HAP-1 (cell line): ENCODE results near the gene KRT7.

ENCODE experiments used
- DNase-seq, 2 experiments: peaks; one replicate each; pipeline ENCODE4 v3.0.0-alpha.2; 2016 to 2020; ENCODE audit warnings: low spot score in 2 of 2
- H3K27me3 ChIP-seq: fragments of 250-450 bp; sonication (Bioruptor Pico); 2 replicates; pipeline ENCODE4 v1.5.1; 2020; ENCODE audit warnings: low read depth, mild to moderate bottlenecking, moderate library complexity
- H3K36me3 ChIP-seq: fragments of 250-450 bp; sonication (Bioruptor Pico); replicated peaks from 2 replicates; pipeline ENCODE4 v1.5.1; 2020; ENCODE audit warnings: mild to moderate bottlenecking
- H3K4me1 ChIP-seq: fragments of 250-450 bp; sonication (Bioruptor Pico); 2 replicates; pipeline ENCODE4 v1.5.1; 2020; ENCODE audit warnings: mild to moderate bottlenecking
- H3K4me3 ChIP-seq: fragments of 250-450 bp; sonication (Bioruptor Pico); 2 replicates; pipeline ENCODE4 v1.5.1; 2020; ENCODE audit warnings: mild to moderate bottlenecking, moderate library complexity
- H3K9me3 ChIP-seq: fragments of 250-450 bp; sonication (Bioruptor Pico); 2 replicates; pipeline ENCODE4 v1.5.1; 2020; ENCODE audit warnings: mild to moderate bottlenecking, moderate library complexity
- in situ Hi-C: fragments of 300-500 bp; cut with MboI; formaldehyde crosslinking; loops from 3 replicates; pipeline ENCODE4 v1.14.3; 2020; ENCODE audit warnings: low sequenced_read_pairs, inconsistent platforms, mixed read lengths

Gene KRT7

DNA sequence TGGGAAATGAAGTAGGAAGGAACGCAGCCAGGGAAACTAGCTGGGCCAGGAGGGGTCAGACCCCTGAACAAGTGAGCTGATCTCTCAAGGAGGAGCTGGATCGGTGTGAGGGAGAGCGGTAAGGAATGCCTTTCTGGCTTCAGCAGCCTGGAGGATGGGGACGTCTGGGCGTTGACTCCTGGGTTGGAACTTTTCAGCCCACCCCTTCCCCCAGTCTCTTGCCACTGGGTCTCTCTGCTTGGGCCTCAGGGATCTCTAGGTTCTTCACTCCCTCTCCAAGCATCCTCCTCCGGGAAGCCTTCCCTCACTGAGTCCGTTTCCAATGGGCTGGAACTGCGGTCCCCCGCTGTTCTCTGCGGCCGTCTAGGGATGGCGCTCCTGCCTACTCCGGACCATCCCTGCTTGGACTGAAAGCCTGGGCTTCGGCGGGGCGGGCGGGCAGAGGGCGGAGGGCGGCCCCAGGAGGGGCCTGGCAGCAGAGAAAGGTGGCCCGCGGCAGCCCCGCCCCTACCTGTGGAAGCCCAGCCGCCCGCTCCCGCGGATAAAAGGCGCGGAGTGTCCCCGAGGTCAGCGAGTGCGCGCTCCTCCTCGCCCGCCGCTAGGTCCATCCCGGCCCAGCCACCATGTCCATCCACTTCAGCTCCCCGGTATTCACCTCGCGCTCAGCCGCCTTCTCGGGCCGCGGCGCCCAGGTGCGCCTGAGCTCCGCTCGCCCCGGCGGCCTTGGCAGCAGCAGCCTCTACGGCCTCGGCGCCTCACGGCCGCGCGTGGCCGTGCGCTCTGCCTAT is at the start of gene KRT7:
Gene KRT7 (plus strand): TSS at position 570 of the 788 bp plus-strand sequence. CDS start 54 bp downstream, at position 624.
- no peaks in the 10 kb centered on the region for H3K4me1 ChIP-seq
- H3K36me3 ChIP-seq = no peaks in the 10 kb centered on the region
- in situ Hi-C loops = no loop called here
- no peaks in the 10 kb centered on the region; the same call in 1 of the 2 replicates for H3K27me3 ChIP-seq
- no peak within 1 kb of the TSS for H3K4me3 ChIP-seq
- no peak for DNase-seq
- no peaks in the 10 kb centered on the region for H3K9me3 ChIP-seq

DNA sequence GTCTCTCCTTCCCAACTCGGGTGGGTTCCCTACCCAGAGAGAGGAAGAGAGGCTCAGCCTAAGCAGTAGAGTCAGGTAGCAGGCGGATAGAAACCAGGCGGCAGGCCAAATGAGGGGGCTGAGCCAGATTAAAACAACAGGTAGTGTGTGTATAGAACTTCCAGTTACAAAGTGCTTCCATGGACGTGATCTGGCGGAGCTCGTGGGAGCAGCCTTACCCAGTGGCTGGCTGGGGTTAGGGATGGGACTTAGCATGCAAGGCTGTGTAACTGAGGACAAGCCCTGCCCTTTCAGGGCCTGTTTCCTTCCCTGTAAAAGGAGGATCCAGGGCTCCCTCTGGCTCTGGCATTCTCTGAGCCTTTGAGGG is 49.5 kb upstream of the KRT7 start:
- Histone ChIP-seq H3K4me3 (no peak overlapping the region), H3K27me3 (no peaks in the 10 kb centered on the region), H3K9me3 (no peaks in the 10 kb centered on the region), H3K4me1 (no peaks in the 10 kb centered on the region), H3K36me3 (no peaks in the 10 kb centered on the region)
- no peak for DNase-seq
- in situ Hi-C loops = no loop called here

DNA sequence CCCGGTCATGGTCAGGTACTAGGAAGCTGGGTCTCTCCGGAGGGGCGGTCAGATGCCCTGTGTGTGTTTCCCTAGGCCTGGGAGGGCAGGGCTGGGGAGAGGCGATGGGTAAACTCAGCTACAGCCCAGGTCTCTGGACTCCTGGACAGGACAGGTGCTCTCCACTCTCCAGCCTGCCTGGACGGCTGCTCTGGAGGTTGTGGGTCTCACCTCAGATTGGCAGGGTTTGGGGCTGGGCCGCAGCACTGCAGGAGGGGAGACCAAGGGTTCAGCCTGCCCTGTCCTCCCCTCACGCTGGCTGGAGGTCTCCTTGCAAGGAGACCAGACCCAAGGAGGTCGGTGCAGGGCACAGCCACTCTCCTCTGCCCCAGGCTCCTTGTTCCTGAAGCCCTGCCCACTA is 49.1 kb upstream of the KRT7 start:
- Histone ChIP-seq H3K4me1 (no peaks in the 10 kb centered on the region), H3K4me3 (no peak overlapping the region), H3K36me3 (no peaks in the 10 kb centered on the region), H3K9me3 (no peaks in the 10 kb centered on the region), H3K27me3 (no peaks in the 10 kb centered on the region)
- in situ Hi-C loops = no loop called here
- no peak for DNase-seq

DNA sequence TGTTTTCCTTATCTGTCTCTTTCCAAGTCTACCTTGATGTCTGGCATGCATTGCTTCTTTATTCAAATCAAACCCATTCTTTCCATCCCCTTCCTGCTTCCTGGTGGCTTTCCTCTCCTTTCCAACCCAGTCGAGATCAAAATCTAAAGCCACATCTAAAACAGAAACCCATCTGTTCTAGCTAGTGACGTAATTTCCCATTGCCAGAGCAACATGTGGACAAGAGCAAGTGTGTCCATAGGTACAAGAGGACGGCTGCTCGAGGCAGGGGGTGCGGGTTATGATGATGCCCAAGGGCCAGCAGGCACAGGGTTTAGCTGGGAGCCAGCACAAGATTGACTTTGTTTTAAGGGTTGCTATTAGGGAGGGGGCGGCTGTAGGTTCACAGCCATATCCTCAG is 48.2 kb upstream of the KRT7 start:
- in situ Hi-C loops = no loop called here
- no peaks in the 10 kb centered on the region for H3K9me3 ChIP-seq
- no peaks in the 10 kb centered on the region for H3K27me3 ChIP-seq
- DNase-seq = no peak
- no peaks in the 10 kb centered on the region for H3K4me1 ChIP-seq
- no peaks in the 10 kb centered on the region for H3K36me3 ChIP-seq
- H3K4me3 ChIP-seq = no peak overlapping the region

DNA sequence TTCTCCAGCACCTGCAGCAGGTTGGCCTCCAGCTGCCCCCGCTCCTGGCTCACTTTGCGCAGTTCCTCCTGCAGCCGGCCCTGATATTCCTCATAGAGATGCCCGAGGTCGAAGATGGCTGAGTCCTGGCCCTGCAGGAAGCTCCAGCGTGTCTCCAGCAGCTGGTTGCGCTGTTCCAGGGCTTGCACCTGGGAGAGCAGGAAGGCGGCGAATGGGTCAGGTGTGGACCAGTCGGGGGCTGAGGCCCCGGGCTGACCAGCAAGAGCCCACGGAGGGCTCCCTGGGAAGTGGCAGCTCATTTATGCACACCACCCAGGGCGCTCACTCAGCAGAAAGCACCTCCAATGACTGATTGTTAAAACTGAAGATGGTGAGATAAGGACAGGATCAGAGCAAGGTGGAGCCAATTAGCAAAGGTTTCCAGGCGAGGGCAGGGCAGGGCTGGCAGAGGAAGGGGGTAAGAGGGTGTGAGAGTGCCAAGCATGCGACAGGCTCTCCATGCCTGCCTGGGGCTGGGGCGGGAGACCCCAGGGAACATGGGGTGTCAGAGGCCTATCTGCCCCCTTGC is 47.6 kb upstream of the KRT7 start:
- no peaks in the 10 kb centered on the region for H3K9me3 ChIP-seq
- H3K36me3 ChIP-seq = no peaks in the 10 kb centered on the region
- no peaks in the 10 kb centered on the region for H3K4me1 ChIP-seq
- no peaks in the 10 kb centered on the region for H3K27me3 ChIP-seq
- DNase-seq = no peak
- in situ Hi-C loops = no loop called here
- no peak overlapping the region for H3K4me3 ChIP-seq

DNA sequence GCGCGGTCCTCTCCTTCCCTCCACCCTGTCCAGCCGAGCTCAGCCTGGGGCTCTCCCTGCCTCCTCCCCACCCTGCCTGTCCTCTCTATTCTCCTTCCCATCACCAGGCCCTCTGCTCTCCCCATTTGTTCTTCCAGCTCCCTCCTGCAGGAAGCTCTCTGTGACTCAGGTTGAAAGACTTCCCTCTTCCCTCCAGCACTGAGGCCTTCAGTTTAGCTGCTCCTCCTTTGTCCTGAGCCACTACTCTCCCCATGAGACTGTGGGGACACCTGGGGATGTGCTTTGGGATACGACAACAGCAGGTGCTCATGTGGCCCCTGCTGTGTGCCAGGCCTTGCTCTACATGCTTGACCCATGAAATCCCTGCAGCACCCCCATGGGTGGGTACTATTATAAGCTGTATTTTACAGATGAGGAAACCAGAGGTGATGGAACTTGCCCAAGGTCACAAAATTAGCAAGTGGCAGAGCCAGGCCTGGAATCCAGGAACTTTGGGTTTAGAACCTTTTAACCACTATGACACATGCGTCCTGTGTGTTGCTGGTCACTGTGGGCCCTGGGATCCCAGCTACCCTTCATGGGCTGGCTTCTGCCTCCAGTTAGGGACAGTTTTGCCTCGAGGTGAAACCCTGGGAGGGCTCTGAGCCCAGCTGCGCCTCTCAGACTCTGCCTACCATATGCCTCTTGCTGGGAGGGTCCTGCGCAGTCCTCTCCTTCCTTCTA is 46.8 kb upstream of the KRT7 start:
- no peak for DNase-seq
- no peaks in the 10 kb centered on the region for H3K27me3 ChIP-seq
- H3K9me3 ChIP-seq = no peaks in the 10 kb centered on the region
- H3K4me3 ChIP-seq = no peak overlapping the region
- no peaks in the 10 kb centered on the region for H3K4me1 ChIP-seq
- H3K36me3 ChIP-seq = no peaks in the 10 kb centered on the region
- in situ Hi-C loops = no loop called here

DNA sequence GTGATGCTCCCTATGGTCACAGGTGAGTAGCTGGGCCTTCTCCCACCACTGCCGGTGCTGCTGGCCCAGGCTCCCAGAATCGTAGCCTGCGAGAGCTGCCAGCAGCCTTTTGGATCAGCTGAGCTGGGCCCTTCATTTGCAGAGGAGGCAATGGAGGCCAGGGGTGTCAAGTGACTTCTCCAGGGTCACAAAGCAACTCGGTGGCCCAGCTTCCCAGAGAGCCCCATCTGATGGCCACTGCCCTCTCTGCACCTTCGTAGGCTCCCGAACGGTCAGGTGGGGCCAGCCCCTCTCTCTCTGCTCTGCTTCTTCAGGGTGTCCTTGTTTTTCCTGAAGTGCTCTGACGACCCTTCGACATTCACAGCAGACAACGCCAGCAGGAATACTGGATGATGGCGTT is 45.8 kb upstream of the KRT7 start:
- Histone ChIP-seq H3K36me3 (no peaks in the 10 kb centered on the region), H3K4me3 (no peak overlapping the region), H3K9me3 (no peaks in the 10 kb centered on the region), H3K4me1 (no peaks in the 10 kb centered on the region), H3K27me3 (no peaks in the 10 kb centered on the region)
- in situ Hi-C loops = no loop called here
- no peak for DNase-seq

DNA sequence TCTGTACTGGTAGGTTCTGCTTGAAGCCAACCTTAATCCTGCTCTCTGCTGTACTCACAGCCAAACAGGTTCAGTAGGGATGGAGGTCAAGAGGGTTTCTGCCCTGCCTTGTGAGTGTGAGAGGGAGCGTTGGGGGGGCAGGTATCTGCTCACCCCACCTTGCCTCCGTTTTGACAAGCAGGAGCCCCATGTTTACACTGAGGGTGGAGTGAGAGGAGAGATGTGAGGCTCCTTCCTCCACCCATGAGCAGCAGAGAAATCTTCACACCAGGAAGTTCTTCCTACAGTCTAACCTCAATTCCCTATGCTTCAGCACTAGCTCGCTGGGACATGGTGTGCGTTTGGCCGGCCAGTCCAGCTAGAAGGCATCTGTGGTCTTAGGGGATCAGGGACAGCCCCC is 45.4 kb upstream of the KRT7 start:
- Histone ChIP-seq H3K27me3 (no peaks in the 10 kb centered on the region), H3K4me1 (no peaks in the 10 kb centered on the region), H3K4me3 (no peak overlapping the region), H3K36me3 (no peaks in the 10 kb centered on the region), H3K9me3 (no peaks in the 10 kb centered on the region)
- in situ Hi-C loops = no loop called here
- no peak for DNase-seq

DNA sequence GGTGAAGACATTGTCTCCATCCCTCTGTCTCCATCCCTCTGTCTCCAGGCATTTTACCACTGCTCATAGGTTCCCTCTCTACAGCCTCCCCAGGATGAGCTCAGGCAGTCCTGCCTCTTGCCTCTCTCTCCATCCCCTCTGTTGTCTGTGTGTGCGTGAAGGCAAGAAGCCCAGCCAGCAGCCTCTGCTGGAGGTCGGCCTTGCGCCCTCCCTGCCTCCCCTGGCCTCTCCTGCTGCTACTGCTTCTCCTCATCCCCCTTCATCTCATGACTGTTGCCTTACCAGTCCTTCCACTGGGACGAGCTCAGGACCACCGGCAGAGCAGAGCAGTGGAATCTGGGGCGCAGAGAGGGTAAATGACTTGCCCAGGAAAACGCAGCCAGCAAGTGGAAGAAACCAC is 44.4 kb upstream of the KRT7 start:
- no peak for DNase-seq
- H3K9me3 ChIP-seq = no peaks in the 10 kb centered on the region
- H3K27me3 ChIP-seq = no peaks in the 10 kb centered on the region
- H3K36me3 ChIP-seq = no peaks in the 10 kb centered on the region
- H3K4me3 ChIP-seq = no peak overlapping the region
- no peaks in the 10 kb centered on the region for H3K4me1 ChIP-seq
- in situ Hi-C loops = no loop called here

DNA sequence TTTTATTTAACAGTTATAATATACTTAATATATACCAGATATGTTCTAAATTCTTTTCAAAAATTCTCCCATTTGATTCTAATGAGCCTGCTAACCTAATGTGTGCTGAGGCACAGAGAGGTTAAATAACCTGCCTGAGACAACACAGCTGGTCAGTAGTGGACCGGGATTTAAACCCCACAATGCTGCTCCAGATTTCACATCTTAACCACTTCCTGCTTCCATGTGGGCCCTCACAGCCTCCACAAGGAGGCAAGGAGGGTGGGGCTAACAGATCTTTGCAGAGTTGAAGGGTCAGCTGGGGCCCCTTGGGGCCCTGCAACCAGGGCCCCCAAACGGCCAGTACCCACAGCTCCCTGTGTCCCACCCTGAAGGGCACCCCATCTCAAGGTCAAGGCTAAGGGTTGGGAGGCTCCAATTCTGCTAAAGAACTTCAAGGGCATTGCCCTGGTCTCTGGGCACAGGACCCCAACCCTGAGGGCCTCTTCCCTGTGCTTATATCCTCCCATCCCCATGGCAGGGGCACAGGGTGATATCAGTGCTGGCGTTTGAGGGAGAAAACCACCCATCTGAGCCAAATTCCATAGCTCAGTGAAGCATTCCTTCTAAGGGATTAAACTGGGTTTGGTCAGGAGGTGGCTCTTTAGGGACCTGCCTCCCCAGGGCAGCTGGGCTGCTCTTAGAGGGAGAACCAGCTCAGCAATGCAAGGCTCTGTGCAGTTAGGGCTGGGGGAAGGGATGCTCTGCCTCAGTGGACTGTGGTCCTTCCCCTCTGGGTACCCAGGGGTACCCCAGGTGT is 43.5 kb upstream of the KRT7 start:
- in situ Hi-C loops = no loop called here
- Histone ChIP-seq H3K4me3 (no peak overlapping the region), H3K27me3 (no peaks in the 10 kb centered on the region), H3K9me3 (no peaks in the 10 kb centered on the region), H3K4me1 (no peaks in the 10 kb centered on the region), H3K36me3 (no peaks in the 10 kb centered on the region)
- DNase-seq = no peak

DNA sequence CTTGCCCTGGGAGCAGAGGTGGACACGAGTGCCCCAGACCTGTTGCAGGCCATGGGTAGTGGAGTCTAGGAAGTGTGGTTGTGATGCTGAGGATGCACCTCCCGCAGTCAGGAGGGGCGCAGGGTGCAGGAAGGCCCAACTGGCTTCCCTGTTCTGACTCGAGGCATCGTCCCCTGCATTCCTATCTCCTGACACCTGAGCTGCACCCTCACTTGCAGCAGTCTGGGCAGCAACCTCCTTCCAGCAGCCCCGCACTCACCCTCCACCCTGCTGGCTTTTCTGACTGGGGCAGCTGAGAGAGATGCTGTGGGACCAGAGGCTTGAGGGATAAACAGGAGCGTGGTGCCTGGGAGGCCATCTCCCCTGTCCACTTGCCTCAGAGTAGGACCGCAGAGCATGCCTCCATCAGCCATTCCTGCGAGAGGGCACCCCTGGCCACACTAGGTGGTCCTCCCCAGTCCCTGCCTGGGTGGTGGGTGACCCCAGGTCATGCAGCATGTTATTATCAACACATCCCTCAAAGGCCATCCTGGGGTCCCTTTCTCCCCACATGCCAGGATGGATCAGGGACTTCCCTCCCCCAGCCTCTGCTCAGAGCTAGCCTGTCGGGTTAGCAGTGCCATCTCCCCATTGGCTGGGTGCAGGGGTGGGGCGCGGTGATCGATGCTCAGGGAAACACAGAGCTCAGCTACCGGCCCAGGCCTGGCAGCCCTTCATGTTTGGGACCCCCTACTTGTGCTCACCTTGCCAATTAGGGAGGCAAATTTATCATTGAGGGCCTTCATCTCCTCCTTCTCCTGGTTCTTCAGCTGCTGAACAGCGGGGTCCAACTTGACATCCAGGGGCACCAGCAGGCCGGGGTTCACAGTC is 41.9 kb upstream of the KRT7 start:
- in situ Hi-C loops = no loop called here
- H3K4me1 ChIP-seq = no peaks in the 10 kb centered on the region

DNA sequence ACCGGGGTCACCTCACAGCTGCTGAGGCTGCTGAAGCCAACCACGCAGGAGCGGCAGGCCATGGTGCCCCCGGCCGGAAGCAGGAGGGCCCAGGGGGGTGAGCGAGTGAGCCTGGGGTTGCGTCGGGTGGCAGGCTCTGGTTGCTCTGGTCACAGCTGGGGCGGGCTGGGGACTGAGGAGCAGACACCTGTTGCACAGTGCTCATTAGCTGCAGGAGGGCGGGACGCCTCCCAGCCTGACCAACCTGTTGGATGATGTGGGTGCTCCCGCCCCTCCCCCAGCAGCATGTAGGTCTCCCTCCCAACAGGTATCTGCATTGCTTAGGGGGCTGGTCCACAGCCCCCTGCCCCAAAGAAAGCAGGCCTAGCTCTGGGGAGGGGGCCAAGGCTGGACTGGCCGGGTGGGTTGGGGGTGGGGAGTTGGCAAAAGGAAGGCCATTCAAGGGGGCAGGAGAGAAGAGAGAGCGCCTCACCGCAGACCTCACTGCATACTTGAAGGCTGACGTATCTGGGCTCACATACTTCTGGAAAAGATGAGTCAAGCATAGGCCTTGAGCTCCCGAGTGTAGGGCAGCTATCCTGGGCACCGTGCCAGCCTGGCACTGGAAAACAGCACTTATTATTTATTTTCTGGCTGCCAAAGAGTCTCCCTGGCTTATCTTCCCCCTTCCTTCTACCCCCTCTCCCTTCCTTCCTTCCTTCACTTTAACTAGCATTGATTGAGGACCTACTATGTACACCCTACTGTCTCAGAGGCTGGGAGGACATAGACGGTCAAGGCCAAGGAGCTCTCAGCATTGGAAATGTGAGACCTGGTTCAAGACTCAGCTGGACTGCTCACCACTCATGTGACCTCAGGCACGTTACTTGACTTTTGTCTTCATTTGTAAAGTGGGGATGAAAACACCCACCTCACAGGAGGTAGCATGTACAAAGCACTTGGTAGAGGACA is 40.9 kb upstream of the KRT7 start, which contains the start of gene KRT80:
Gene KRT80 (minus strand): TSS at position 174 of the 951 bp plus-strand sequence. CDS start 112 bp downstream, at position 62.
- no peaks in the 10 kb centered on the region for H3K27me3 ChIP-seq
- no peak within 1 kb of the TSS for H3K4me3 ChIP-seq
- no peaks in the 10 kb centered on the region for H3K9me3 ChIP-seq
- H3K4me1 ChIP-seq = no peaks in the 10 kb centered on the region
- in situ Hi-C loops = no loop called here
- no peaks in the 10 kb centered on the region for H3K36me3 ChIP-seq
- no peak for DNase-seq

More for the DNA sequence above, 41.9 kb upstream of the KRT7 start:
- no peak for DNase-seq
- no peak overlapping the region for H3K4me3 ChIP-seq
- no peaks in the 10 kb centered on the region for H3K9me3 ChIP-seq
- H3K36me3 ChIP-seq = no peaks in the 10 kb centered on the region
- H3K27me3 ChIP-seq = no peaks in the 10 kb centered on the region
